ENCODE data around the gene B4GALT2. TPM values are rescaled to one million over a fixed set of nuclear protein-coding genes. Genes with fewer than 3 reads are reported as not detected.

The B4GALT2 gene
- total RNA-seq, 4 donors from 2014 or later, result 21.4 to 51.4 (median 41.0) TPM

- WGBS, result 73% methylated on average over 7 of the region's 7 CpGs
- Histone ChIP-seq H3K9me3 (no peaks in the 10 kb centered on the region), H3K36me3 (peaks cover under 1% of the 10 kb centered on the region), H3K4me1 (peaks cover 25% of the 10 kb centered on the region), H3K4me3 (no peak overlapping the region), H3K27me3 (no peaks in the 10 kb centered on the region), H3K27ac (no peak overlapping the region)
- TF ChIP-seq EP300 (IDR thresholded peaks at IDR 0.05) (no peak), CTCF (IDR thresholded peaks at IDR 0.05) (no peak), POLR2A (IDR thresholded peaks at IDR 0.05) (no peak), POLR2AphosphoS5 (IDR thresholded peaks at IDR 0.05) (no peak)
- DNase-seq (ENCODE audit: low spot score in 2 of 2), result no peak
Observed at GRCh38 chr1:43994071-43994470, 15.1 kb downstream of the B4GALT2 start.

GRCh38 chr1:43994794-43995790 lies 16.1 kb downstream of the B4GALT2 start:
- no peak overlapping the region for H3K4me3 ChIP-seq
- H3K27ac ChIP-seq, result no peak overlapping the region
- peaks cover 6% of the 10 kb centered on the region for H3K36me3 ChIP-seq
- H3K27me3 ChIP-seq, result no peaks in the 10 kb centered on the region
- no peaks in the 10 kb centered on the region for H3K9me3 ChIP-seq
- H3K4me1 ChIP-seq, result peaks cover 25% of the 10 kb centered on the region
- 81% methylated on average over 10 of the region's 15 CpGs for WGBS
- TF ChIP-seq EP300 (IDR thresholded peaks at IDR 0.05) (no peak), POLR2A (IDR thresholded peaks at IDR 0.05) (no peak), POLR2AphosphoS5 (IDR thresholded peaks at IDR 0.05) (no peak), CTCF (IDR thresholded peaks at IDR 0.05) (no peak)
- DNase-seq (ENCODE audit: low spot score in 2 of 2), result no peak

- WGBS, result 87% methylated on average over 20 of the region's 21 CpGs
Observed at GRCh38 chr1:43995984-43996732, 17.1 kb downstream of the B4GALT2 start.

GRCh38 chr1:43996733-43997115 lies 17.7 kb downstream of the B4GALT2 start:
- Histone ChIP-seq H3K36me3 (peaks cover 22% of the 10 kb centered on the region), H3K4me1 (peaks cover 15% of the 10 kb centered on the region), H3K9me3 (no peaks in the 10 kb centered on the region), H3K27me3 (no peaks in the 10 kb centered on the region), H3K4me3 (no peak overlapping the region), H3K27ac (no peak overlapping the region)
- 80% methylated on average over 1 of the region's 6 CpGs for WGBS
- no peak for DNase-seq (ENCODE audit: low spot score in 2 of 2)
- no peak for TF ChIP-seq EP300 (IDR thresholded peaks at IDR 0.05)
- no peak for TF ChIP-seq CTCF (IDR thresholded peaks at IDR 0.05)
- TF ChIP-seq POLR2AphosphoS5 (IDR thresholded peaks at IDR 0.05), result no peak
- no peak for TF ChIP-seq POLR2A (IDR thresholded peaks at IDR 0.05)

More at GRCh38 chr1:43995984-43996732, 17.1 kb downstream of the B4GALT2 start:
- TF ChIP-seq CTCF (IDR thresholded peaks at IDR 0.05) (no peak), EP300 (IDR thresholded peaks at IDR 0.05) (no peak), POLR2A (IDR thresholded peaks at IDR 0.05) (no peak), POLR2AphosphoS5 (IDR thresholded peaks at IDR 0.05) (no peak)
- Histone ChIP-seq H3K9me3 (no peaks in the 10 kb centered on the region), H3K4me3 (no peak overlapping the region), H3K27ac (no peak overlapping the region), H3K36me3 (peaks cover 17% of the 10 kb centered on the region), H3K4me1 (peaks cover 18% of the 10 kb centered on the region), H3K27me3 (no peaks in the 10 kb centered on the region)
- DNase-seq (ENCODE audit: low spot score in 2 of 2), result no peak
